Measurements from ENCODE around the gene FBXW2. TPM values are rescaled to one million over a fixed set of nuclear protein-coding genes. Genes with fewer than 3 reads are reported as not detected.

Gene FBXW2
- total RNA-seq, 1 donor: 36.8 TPM

DNA sequence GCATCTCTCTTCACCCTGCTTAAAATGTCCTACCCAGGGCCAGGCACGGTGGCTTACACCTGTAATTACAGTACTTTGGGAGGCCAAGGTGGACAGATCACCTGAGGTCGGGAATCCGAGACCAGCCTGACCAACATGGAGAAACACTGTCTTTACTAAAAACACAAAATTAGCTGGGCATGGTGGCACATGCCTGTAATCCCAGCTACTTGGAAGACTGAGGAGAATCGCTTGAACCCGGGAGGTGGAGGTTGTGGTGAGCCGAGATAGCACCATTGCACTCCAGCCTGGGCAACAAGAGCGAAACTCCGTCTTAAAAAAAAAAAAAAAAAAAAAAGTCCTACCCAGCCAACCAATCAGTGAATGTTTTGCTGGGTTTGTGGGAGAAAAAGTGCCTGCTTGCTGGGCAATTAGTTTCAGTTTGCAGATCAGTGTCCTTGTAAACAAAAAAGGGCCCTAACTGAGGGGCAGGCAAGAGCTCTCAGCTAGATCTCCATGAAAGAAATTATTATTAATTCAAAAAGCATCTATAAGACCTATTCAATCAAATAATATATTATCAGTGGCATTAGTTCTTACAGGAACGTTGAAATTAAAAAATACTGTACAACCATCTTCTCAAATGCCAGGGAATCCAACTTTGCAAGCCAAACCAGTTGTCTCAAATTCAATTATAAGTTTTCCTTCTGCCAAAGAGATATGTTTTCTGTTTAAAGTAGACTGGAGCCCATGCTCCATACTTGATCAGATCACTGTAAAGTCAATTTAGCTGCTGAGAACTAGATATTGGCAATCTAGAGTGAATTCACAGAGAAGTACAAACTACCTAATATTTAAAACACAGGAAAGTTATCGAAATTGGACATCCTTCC lies 82.9 kb downstream of the FBXW2 start:
- peak; percentile 80 for DNase-seq (ENCODE audit: low read depth)
- TF ChIP-seq, protein P1, sequence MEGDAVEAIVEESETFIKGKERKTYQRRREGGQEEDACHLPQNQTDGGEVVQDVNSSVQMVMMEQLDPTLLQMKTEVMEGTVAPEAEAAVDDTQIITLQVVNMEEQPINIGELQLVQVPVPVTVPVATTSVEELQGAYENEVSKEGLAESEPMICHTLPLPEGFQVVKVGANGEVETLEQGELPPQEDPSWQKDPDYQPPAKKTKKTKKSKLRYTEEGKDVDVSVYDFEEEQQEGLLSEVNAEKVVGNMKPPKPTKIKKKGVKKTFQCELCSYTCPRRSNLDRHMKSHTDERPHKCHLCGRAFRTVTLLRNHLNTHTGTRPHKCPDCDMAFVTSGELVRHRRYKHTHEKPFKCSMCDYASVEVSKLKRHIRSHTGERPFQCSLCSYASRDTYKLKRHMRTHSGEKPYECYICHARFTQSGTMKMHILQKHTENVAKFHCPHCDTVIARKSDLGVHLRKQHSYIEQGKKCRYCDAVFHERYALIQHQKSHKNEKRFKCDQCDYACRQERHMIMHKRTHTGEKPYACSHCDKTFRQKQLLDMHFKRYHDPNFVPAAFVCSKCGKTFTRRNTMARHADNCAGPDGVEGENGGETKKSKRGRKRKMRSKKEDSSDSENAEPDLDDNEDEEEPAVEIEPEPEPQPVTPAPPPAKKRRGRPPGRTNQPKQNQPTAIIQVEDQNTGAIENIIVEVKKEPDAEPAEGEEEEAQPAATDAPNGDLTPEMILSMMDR (IDR thresholded peaks at IDR 0.05; ENCODE audit: insufficient read depth, low read length): no peak
- H3K4me3 ChIP-seq (ENCODE audit: low read depth, low read length): peak overlapping the region; percentile 56

DNA sequence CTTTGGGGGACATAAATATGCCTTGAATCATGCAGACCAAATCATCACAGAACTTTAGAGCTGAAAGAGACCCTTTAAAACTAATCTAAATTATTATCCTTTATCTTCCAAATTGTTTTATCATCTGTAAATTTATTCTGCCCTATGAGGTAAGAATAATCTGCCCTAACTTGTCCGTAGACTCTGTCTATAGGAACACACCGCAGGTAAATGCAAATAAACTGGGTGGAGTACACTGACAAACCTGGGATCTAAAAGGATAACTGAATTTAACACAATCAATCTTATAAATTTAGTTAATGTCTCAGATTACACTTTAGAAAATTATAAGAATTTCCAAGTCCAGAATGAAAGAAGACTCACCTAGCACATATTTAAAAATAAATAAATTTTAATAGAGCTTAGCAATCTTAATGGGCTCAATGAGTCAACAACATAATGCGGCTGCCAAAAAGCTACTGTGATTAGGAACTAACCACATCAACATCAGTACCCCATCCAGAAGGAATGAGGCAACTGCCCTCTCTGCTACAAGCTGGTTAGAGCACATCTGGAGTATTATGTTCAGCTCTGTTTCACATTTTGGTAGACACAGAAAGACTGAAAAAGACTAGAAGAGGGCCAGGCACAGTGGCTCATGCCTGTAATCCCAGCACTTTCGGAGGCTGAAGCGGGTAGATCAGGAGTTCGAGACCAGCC lies 84.5 kb downstream of the FBXW2 start:
- TF ChIP-seq, protein P1 (IDR thresholded peaks at IDR 0.05; ENCODE audit: insufficient read depth, low read length): no peak
- peak; percentile 59 for DNase-seq (ENCODE audit: low read depth)
- no peak overlapping the region for H3K4me3 ChIP-seq (ENCODE audit: low read depth, low read length)

DNA sequence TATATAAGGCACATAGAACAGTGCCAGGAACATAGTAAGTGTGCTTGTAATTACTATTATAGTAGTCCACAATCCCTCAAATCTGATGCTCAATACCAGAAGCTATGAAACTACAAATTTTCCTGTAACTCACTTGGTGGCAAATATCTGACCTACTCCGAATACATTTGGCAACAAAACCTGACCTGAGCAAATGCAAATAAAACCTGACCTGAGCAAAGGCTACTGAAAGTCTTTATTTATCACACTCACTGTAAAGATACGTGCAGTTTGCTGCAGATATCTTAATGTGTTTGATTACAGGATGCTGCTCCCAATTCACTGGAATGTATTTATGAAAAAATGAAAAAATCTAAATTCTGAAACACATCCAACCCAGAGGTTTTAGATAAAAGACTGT lies 86.0 kb downstream of the FBXW2 start:
- no peak overlapping the region for H3K4me3 ChIP-seq (ENCODE audit: low read depth, low read length)
- TF ChIP-seq, protein P1 (IDR thresholded peaks at IDR 0.05; ENCODE audit: insufficient read depth, low read length): no peak
- DNase-seq (ENCODE audit: low read depth): no peak

Other genes starting within 250 kb of the FBXW2 start
- 36.8 and 66.6 TPM in 2 replicates for gene CDK5RAP2, start 213.2 kb downstream of the FBXW2 start, total RNA-seq (ENCODE audit: low replicate concordance)
- 10.7 and 14.1 TPM in 2 replicates for gene MEGF9, start 78.9 kb downstream of the FBXW2 start, total RNA-seq (ENCODE audit: low replicate concordance)
- 16.6 and 49.4 TPM in 2 replicates for gene PSMD5, start 49.5 kb upstream of the FBXW2 start, total RNA-seq (ENCODE audit: low replicate concordance)
- 10.2 and 55.7 TPM in 2 replicates for gene PHF19, start 83.8 kb upstream of the FBXW2 start, total RNA-seq (ENCODE audit: low replicate concordance)
- gene TRAF1, start 133.4 kb upstream of the FBXW2 start, total RNA-seq (ENCODE audit: low replicate concordance): 1.8 and 8.5 TPM in 2 replicates

Data from fibroblast of the aortic adventitia (primary cell).